Activated T-cell treated with anti-CD3 and anti-CD28 coated beads for 48 hours (primary cell): Measurements from ENCODE around the gene SIPA1.
"Not testable (repeated sequence)": the region's sequence is repeated elsewhere in the genome, so short reads cannot be mapped to it uniquely, and the experiment has no call there.

Experiments used
- DNase-seq: peaks from one replicate; pipeline ENCODE4 v3.0.0-alpha.2; 2020; ENCODE audit warnings: low read depth

Gene SIPA1

GRCh38 chr11:65658174-65659021 lies 20.5 kb downstream of the SIPA1 start:
- no peak for DNase-seq

- no peak for DNase-seq
These were observed 22.1 kb downstream of the SIPA1 start for GRCh38 chr11:65660038-65660437.

GRCh38 chr11:65660908-65661307 lies 23.0 kb downstream of the SIPA1 start:
- DNase-seq = not testable (repeated sequence)

GRCh38 chr11:65661599-65662246 lies 23.8 kb downstream of the SIPA1 start:
- no peak for DNase-seq

GRCh38 chr11:65662247-65662798 lies 24.4 kb downstream of the SIPA1 start:
- no peak for DNase-seq

- peak; percentile 95 for DNase-seq
These were observed 25.1 kb downstream of the SIPA1 start, which contains the start of gene RELA for GRCh38 chr11:65662799-65663638. RELA (minus strand) TSS chr11:65662916; CDS start chr11:65662832, 84 bp downstream.

- peak; percentile 45 for DNase-seq
These were observed 25.8 kb downstream of the SIPA1 start for GRCh38 chr11:65663639-65664200.

GRCh38 chr11:65672180-65672860 lies 34.4 kb downstream of the SIPA1 start:
- DNase-seq = no peak

GRCh38 chr11:65672982-65673381 lies 35.1 kb downstream of the SIPA1 start:
- no peak for DNase-seq

GRCh38 chr11:65680192-65680743 lies 42.4 kb downstream of the SIPA1 start:
- no peak for DNase-seq

- DNase-seq = not testable (repeated sequence)
These were observed 45.6 kb downstream of the SIPA1 start for GRCh38 chr11:65683480-65683879.

- no peak for DNase-seq
These were observed 48.1 kb downstream of the SIPA1 start for GRCh38 chr11:65685981-65686380.

GRCh38 chr11:65691847-65692246 lies 53.9 kb downstream of the SIPA1 start:
- not testable (repeated sequence) for DNase-seq

GRCh38 chr11:65692367-65692766 lies 54.5 kb downstream of the SIPA1 start:
- DNase-seq = no peak

GRCh38 chr11:65695459-65696241 lies 57.7 kb downstream of the SIPA1 start:
- no peak for DNase-seq

GRCh38 chr11:65696802-65697552 lies 59.1 kb downstream of the SIPA1 start:
- DNase-seq = no peak

- DNase-seq = no peak
These were observed 60.3 kb downstream of the SIPA1 start for GRCh38 chr11:65698205-65698604.

- no peak for DNase-seq
These were observed 61.4 kb downstream of the SIPA1 start for GRCh38 chr11:65699306-65699705.

GRCh38 chr11:65700399-65700798 lies 62.5 kb downstream of the SIPA1 start:
- DNase-seq = no peak
